SU-DHL-6 (cell line): ENCODE data around the gene WDR53.
"Not testable (repeated sequence)": the region's sequence is repeated elsewhere in the genome, so short reads cannot be mapped to it uniquely, and the experiment has no call there.

ENCODE experiments used
- H2AFZ ChIP-seq: fragments of 200-600 bp; sonication (generic); 2 replicates; pipeline ENCODE4 v1.6.1; 2014; ENCODE audit warnings: low read depth, mild to moderate bottlenecking, moderate library complexity, mixed read lengths, antibody characterized with exemption, low read length; ENCODE audit not compliant: severe bottlenecking
- H3F3A ChIP-seq: fragments of 200-600 bp; shearing (Covaris generic); 2 replicates; pipeline ENCODE4 v1.6.0; 2016; ENCODE audit warnings: antibody characterized with exemption, mild to moderate bottlenecking; ENCODE audit not compliant: insufficient read depth
- H3K27ac ChIP-seq: fragments of 200-600 bp; sonication (generic); 2 replicates; pipeline ENCODE4 v1.5.1; 2016; ENCODE audit warnings: low read depth, mild to moderate bottlenecking, low read length, moderate library complexity, mixed read lengths
- H3K27me3 ChIP-seq: fragments of 200-600 bp; sonication (generic), shearing (Covaris generic); 2 replicates; pipeline ENCODE4 v1.6.0; 2014; ENCODE audit warnings: mild to moderate bottlenecking, low read length
- H3K36me3 ChIP-seq: fragments of 200-600 bp; sonication (generic); 2 replicates; pipeline ENCODE4 v1.6.1; 2014; ENCODE audit warnings: mild to moderate bottlenecking, low read length, mixed read lengths
- H3K4me2 ChIP-seq: fragments of 300-600, 200-600 bp; shearing (Covaris generic), sonication (generic); 2 replicates; pipeline ENCODE4 v1.6.0; 2014; ENCODE audit warnings: low read length, low read depth, mild to moderate bottlenecking; ENCODE audit not compliant: poor library complexity, severe bottlenecking
- H3K4me3 ChIP-seq: fragments of 200-600 bp; sonication (generic); 2 replicates; pipeline ENCODE4 v1.5.1; 2014; ENCODE audit warnings: antibody characterized with exemption, low read length, mild to moderate bottlenecking, mixed read lengths; ENCODE audit not compliant: insufficient read depth, poor library complexity, severe bottlenecking
- H3K79me2 ChIP-seq: fragments of 200-600 bp; sonication (generic); 2 replicates; pipeline ENCODE4 v1.6.1; 2014; ENCODE audit warnings: mild to moderate bottlenecking, low read length, moderate library complexity; ENCODE audit not compliant: insufficient read depth
- H3K9ac ChIP-seq: fragments of 200-600 bp; sonication (generic); 2 replicates; pipeline ENCODE4 v1.7.0; 2014; ENCODE audit warnings: mild to moderate bottlenecking, low read length
- H3K9me2 ChIP-seq: fragments of 200-600 bp; sonication (generic); replicated peaks from 2 replicates; pipeline ENCODE4 v1.6.1; 2014; ENCODE audit warnings: low read length; ENCODE audit not compliant: insufficient read depth
- H3K9me3 ChIP-seq: fragments of 200-600 bp; sonication (generic); 2 replicates; pipeline ENCODE4 v1.6.1; 2014; ENCODE audit warnings: low read length, mixed read lengths; ENCODE audit not compliant: insufficient read depth
- H4K20me1 ChIP-seq: fragments of 200-600 bp; sonication (generic); 2 replicates; pipeline ENCODE4 v1.6.1; 2014; ENCODE audit warnings: low read depth, mild to moderate bottlenecking, antibody characterized with exemption, low read length, moderate library complexity, mixed read lengths
- EZH2phosphoT487 ChIP-seq: fragments of 200-600 bp; sonication (generic), shearing (Covaris generic); conservative IDR thresholded peaks from 2 replicates; pipeline ENCODE4 v1.6.1; 2018; ENCODE audit warnings: mild to moderate bottlenecking, antibody characterized with exemption, low read length, moderate library complexity, mixed read lengths
- TF ChIP-seq, protein P1 (sequence below): fragments of 200-600 bp; sonication (generic); IDR thresholded peaks from one replicate; pipeline ENCODE4 v1.5.1; 2017; ENCODE audit warnings: antibody characterized with exemption, mild to moderate bottlenecking, low read length, moderate library complexity; ENCODE audit not compliant: insufficient read depth, poor library complexity, severe bottlenecking

The WDR53 gene

DNA sequence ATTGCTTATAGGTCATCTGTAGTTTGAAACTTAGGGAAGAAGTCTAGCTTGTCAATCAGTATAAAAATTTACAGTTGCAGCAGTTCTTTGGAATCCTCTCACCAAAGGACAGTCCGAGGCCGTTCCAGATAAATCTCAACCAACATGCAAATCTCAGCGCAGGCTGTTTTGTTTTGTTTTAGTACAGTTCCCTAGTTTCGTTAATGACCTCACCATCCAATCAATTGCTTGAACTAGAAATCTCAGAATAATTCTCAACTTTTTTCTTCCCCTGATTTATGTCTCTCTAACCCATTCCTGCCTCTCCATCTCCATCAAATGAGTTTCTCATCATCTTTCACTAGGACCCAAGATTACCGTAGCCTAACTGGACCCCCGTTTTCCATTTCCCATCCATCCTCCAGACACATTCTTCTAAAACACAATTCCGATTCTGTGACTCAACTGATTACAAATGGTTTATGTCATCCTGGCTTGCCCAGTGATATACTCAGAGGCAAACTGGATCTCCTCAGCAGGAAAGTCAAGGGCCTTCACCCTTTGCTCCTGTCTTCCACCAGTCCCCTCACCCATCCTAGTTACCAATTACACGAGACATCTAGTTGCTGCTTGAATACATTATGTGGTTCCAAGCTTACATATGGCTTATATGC, 54.5 kb downstream of the WDR53 start:
- TF ChIP-seq, protein P1, sequence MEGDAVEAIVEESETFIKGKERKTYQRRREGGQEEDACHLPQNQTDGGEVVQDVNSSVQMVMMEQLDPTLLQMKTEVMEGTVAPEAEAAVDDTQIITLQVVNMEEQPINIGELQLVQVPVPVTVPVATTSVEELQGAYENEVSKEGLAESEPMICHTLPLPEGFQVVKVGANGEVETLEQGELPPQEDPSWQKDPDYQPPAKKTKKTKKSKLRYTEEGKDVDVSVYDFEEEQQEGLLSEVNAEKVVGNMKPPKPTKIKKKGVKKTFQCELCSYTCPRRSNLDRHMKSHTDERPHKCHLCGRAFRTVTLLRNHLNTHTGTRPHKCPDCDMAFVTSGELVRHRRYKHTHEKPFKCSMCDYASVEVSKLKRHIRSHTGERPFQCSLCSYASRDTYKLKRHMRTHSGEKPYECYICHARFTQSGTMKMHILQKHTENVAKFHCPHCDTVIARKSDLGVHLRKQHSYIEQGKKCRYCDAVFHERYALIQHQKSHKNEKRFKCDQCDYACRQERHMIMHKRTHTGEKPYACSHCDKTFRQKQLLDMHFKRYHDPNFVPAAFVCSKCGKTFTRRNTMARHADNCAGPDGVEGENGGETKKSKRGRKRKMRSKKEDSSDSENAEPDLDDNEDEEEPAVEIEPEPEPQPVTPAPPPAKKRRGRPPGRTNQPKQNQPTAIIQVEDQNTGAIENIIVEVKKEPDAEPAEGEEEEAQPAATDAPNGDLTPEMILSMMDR = no peak
- no peak for TF ChIP-seq EZH2phosphoT487
- Histone ChIP-seq H3K36me3 (no peaks in the 10 kb centered on the region), H4K20me1 (no peaks in the 10 kb centered on the region), H3K9ac (no peak overlapping the region), H3K27me3 (no peaks in the 10 kb centered on the region), H3K4me3 (no peak overlapping the region), H3F3A (no peaks in the 10 kb centered on the region), H3K4me2 (no peak overlapping the region), H3K9me2 (no peaks in the 10 kb centered on the region), H3K79me2 (no peaks in the 10 kb centered on the region), H3K27ac (no peak overlapping the region), H3K9me3 (peaks cover 11% of the 10 kb centered on the region; the same call in 1 of the 2 replicates), H2AFZ (no peak overlapping the region)

DNA sequence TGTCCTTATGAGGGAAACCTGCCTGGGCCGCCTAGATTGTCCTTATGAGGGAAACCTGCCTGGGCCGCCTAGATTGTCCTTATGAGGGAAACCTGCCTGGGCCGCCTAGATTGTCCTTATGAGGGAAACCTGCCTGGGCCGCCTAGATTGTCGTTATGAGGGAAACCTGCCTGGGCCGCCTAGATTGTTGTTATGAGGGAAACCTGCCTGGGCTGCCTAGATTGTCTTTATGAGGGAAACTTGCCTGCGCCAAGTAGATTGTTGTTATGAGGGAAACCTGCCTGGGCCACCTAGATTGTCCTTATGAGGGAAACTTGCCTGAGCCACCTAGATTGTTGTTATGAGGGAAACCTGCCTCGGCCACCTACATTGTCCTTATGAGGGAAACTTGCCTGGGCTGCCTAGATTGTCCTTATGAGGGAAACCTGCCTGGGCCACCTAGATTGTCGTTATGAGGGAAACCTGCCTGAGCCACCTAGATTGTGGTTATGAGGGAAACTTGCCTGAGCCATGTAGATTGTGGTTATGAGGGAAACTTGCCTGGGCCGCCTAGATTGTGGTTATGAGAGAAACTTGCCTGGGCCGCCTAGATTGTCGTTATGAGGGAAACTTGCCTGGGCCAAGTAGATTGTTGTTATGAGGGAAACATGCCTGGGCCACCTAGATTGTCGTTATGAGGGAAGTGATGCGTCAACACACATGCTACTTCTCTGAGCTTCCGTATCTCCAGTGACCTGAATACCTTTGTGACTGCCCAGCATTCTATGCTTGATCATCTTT, 56.5 kb downstream of the WDR53 start:
- H3K9me2 ChIP-seq, H3K9me3 ChIP-seq, H4K20me1 ChIP-seq, H2AFZ ChIP-seq, H3K79me2 ChIP-seq, H3K4me3 ChIP-seq, H3K9ac ChIP-seq, H3F3A ChIP-seq, H3K4me2 ChIP-seq, H3K36me3 ChIP-seq, H3K27me3 ChIP-seq, H3K27ac ChIP-seq: not testable (repeated sequence)

DNA sequence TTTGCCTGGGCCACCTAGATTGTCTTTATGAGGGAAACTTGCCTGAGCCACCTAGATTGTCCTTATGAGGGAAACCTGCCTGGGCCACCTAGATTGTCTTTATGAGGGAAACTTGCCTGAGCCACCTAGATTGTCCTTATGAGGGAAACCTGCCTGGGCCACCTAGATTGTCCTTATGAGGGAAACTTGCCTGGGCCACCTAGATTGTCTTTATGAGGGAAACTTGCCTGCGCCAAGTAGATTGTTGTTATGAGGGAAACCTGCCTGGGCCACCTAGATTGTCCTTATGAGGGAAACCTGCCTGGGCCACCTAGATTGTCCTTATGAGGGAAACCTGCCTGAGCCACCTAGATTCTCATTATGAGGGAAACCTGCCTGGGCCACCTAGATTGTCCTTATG, 57.2 kb downstream of the WDR53 start:
- not testable (repeated sequence) for H3K4me3 ChIP-seq, H3K9me2 ChIP-seq, H3K27ac ChIP-seq, H4K20me1 ChIP-seq, H3K9ac ChIP-seq, H3F3A ChIP-seq, H3K79me2 ChIP-seq, H3K36me3 ChIP-seq, H3K27me3 ChIP-seq, H2AFZ ChIP-seq, H3K4me2 ChIP-seq
- peaks cover 12% of the 10 kb centered on the region; the same call in 1 of the 2 replicates for H3K9me3 ChIP-seq

DNA sequence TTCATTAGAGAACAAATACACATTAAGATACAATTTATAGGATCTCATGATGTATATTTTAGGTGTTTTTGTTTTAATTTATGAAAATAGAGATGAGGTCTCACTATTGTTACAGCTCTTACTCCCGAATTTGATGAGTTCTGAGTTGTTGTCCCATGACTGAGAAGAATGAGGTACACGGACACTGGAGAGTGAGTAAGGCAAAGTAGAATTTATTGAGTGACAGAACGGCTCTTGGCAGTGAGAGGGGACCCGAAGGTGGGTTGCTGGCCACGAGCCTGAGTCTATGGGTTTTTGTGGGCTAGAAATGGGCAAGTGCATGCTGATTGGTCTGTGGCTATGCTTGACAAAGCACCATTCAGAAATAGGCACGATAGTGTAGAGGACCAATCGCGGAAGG, 61.7 kb downstream of the WDR53 start:
- Histone ChIP-seq H3K36me3 (peaks cover 3% of the 10 kb centered on the region; the same call in 1 of the 2 replicates), H3K9ac (no peak overlapping the region), H3F3A (peaks cover 4% of the 10 kb centered on the region), H3K9me3 (peaks cover 12% of the 10 kb centered on the region; the same call in 1 of the 2 replicates), H3K4me3 (no peak overlapping the region), H3K27ac (no peak overlapping the region), H3K9me2 (no peaks in the 10 kb centered on the region), H3K79me2 (peaks cover 17% of the 10 kb centered on the region), H2AFZ (no peak overlapping the region), H3K27me3 (no peaks in the 10 kb centered on the region), H3K4me2 (no peak overlapping the region), H4K20me1 (no peaks in the 10 kb centered on the region)
- no peak for TF ChIP-seq EZH2phosphoT487
- TF ChIP-seq, protein P1 = no peak
